HepG2 (cell line): ENCODE data around the gene OR6B2. TPM values are rescaled to one million over a fixed set of nuclear protein-coding genes. Genes with fewer than 3 reads are reported as not detected.
A peak's percentile ranks its signal among the peaks of the same experiment; 100 is the strongest.

ENCODE experiments used
- ATAC-seq: fragments of 200-7000 bp; cut with Tn5 transposase; 3 replicates; pipeline ENCODE4 v1.9.1; 2020; ENCODE audit warnings: mild to moderate bottlenecking, moderate library complexity
- BruUV-seq: library from RNA; stranded (reverse); fragments of 400-500 nt; replicated peaks from 2 replicates; lab custom pipeline; 2021; lab: Mats Ljungman, UMichigan
- CTCF ChIA-PET: fragments of 300-600 bp; formaldehyde crosslinking; extraction: SDS; loops from one replicate; lab custom pipeline; 2021; ENCODE audit warnings: low total read pairs, inconsistent platforms, low intra/inter-chr PET ratio; lab: Yijun Ruan, JAX
- POLR2A ChIA-PET: fragments of 350-600 bp; sonication (Branson Sonifier 250); formaldehyde crosslinking; loops from one replicate; lab custom pipeline; 2020; ENCODE audit warnings: antibody characterized with exemption, inconsistent platforms; lab: Yijun Ruan, JAX
- DNase-seq: peaks from one replicate; pipeline ENCODE4 v3.0.0-alpha.2; 2015; ENCODE audit warnings: low spot score
- FAIRE-seq: peaks from 3 replicates; lab custom pipeline; 2011; peaks lifted over from hg19 to GRCh38; lab: Jason Lieb, UNC
- H2AFZ ChIP-seq: one replicate; pipeline ENCODE4 v1.6.1; 2011; ENCODE audit warnings: low read length, inconsistent platforms
- H3K27ac ChIP-seq: fragments of 300-600 bp; 3 replicates; pipeline ENCODE4 v1.8.0; 2011; ENCODE audit warnings: mixed run types, mild to moderate bottlenecking, mixed read lengths, low read length, inconsistent platforms; ENCODE audit not compliant: insufficient read depth; ENCODE audit errors: extremely low read length
- H3K27me3 ChIP-seq, 2 experiments: fragments of 200-600 bp in 1 of 2; 2 replicates in 1 of 2; 3 replicates in 1 of 2; pipeline versions ENCODE4 v1.6.0 to v1.8.0; 2011; ENCODE audit warnings: low read length in 2 of 2, mild to moderate bottlenecking in 2 of 2, moderate library complexity in 2 of 2, inconsistent platforms in 1 of 2; ENCODE audit not compliant: insufficient read depth in 2 of 2, control insufficient read depth in 1 of 2
- H3K36me3 ChIP-seq, 2 experiments: fragments of 200-600 bp in 1 of 2; replicated peaks in 1 of 2; 2 replicates in 1 of 2; 3 replicates in 1 of 2; pipeline versions ENCODE4 v1.5.1 to v1.8.0; 2011; ENCODE audit warnings: low read length in 2 of 2, inconsistent platforms in 1 of 2; ENCODE audit not compliant: insufficient read depth in 2 of 2, control insufficient read depth in 1 of 2
- H3K4me1 ChIP-seq: 2 replicates; pipeline ENCODE4 v1.5.1; 2012; ENCODE audit warnings: low read length, inconsistent platforms; ENCODE audit not compliant: insufficient read depth
- H3K4me2 ChIP-seq: 2 replicates; pipeline ENCODE4 v1.6.0; 2011; ENCODE audit warnings: low read depth, low read length, inconsistent platforms
- H3K4me3 ChIP-seq, 3 experiments: fragments of 200-600 bp in 1 of 3; sonication (generic), shearing (Covaris generic) in 1 of 3; replicated peaks in 1 of 3; 2 replicates each; pipeline ENCODE4 v1.5.1; 2011 to 2016; ENCODE audit warnings: low read length in 3 of 3, inconsistent platforms in 2 of 3, low read depth in 2 of 3, mild to moderate bottlenecking in 2 of 3, control low read depth in 1 of 3, mixed read lengths in 1 of 3; ENCODE audit not compliant: insufficient read depth in 1 of 3
- H3K79me2 ChIP-seq: one replicate; pipeline ENCODE4 v1.6.1; 2011; ENCODE audit warnings: low read length, inconsistent platforms; ENCODE audit not compliant: insufficient read depth
- H3K9ac ChIP-seq: 2 replicates; pipeline ENCODE4 v1.6.0; 2011; ENCODE audit warnings: mild to moderate bottlenecking, low read depth, low read length, inconsistent platforms; ENCODE audit not compliant: insufficient read depth
- H3K9me3 ChIP-seq: 2 replicates; pipeline ENCODE4 v1.5.1; 2012; ENCODE audit warnings: mild to moderate bottlenecking, low read length
- H4K20me1 ChIP-seq: 2 replicates; pipeline ENCODE4 v1.6.0; 2011; ENCODE audit warnings: inconsistent platforms, mild to moderate bottlenecking, low read length, moderate library complexity; ENCODE audit not compliant: insufficient read depth
- ATF7 ChIP-seq, 2 experiments: fragments of 450-650 bp in 1 of 2; sonication (generic) in 1 of 2; formaldehyde crosslinking in 1 of 2; IDR thresholded peaks; 2 replicates each; pipeline versions ENCODE4 v1.4.0 to v1.6.1; 2016 to 2020; ENCODE audit warnings: antibody characterized with exemption in 1 of 2, mild to moderate bottlenecking in 1 of 2, missing genetic modification reagents in 1 of 2
- CAMTA2 ChIP-seq: sonication (generic); formaldehyde crosslinking; IDR thresholded peaks from 2 replicates; pipeline ENCODE4 v1.4.0; 2020; ENCODE audit warnings: mild to moderate bottlenecking, missing genetic modification reagents, borderline replicate concordance
- CTCF ChIP-seq: sonication (generic); formaldehyde crosslinking; IDR thresholded peaks from 2 replicates; pipeline ENCODE4 v1.5.0; 2020; ENCODE audit warnings: mild to moderate bottlenecking, missing genetic modification reagents, moderate library complexity
- FOSL2 ChIP-seq: sonication (generic); formaldehyde crosslinking; IDR thresholded peaks from 2 replicates; pipeline ENCODE4 v1.4.0; 2020; ENCODE audit warnings: missing genetic modification reagents
- MXI1 ChIP-seq: IDR thresholded peaks from 3 replicates; pipeline ENCODE4 v1.6.1; 2012; ENCODE audit warnings: low read depth, low read length, inconsistent platforms, borderline replicate concordance
- SAP130 ChIP-seq: IDR thresholded peaks from 2 replicates; pipeline ENCODE4 v1.6.1; 2016; ENCODE audit warnings: low read depth
- TBX3 ChIP-seq: fragments of 450-650 bp; IDR thresholded peaks from 2 replicates; pipeline ENCODE4 v1.6.1; 2017; ENCODE audit warnings: antibody characterized with exemption, mild to moderate bottlenecking, inconsistent platforms, borderline replicate concordance
- ZBTB40 ChIP-seq, 2 experiments: fragments of 450-650 bp in 1 of 2; sonication (generic) in 1 of 2; formaldehyde crosslinking in 1 of 2; IDR thresholded peaks; 2 replicates each; pipeline versions ENCODE4 v1.6.1 to v1.8.0; 2016 to 2022; ENCODE audit warnings: antibody characterized with exemption in 1 of 2, mild to moderate bottlenecking in 1 of 2, missing genetic modification reagents in 1 of 2
- ZNF337 ChIP-seq: sonication (generic); formaldehyde crosslinking; IDR thresholded peaks from 2 replicates; pipeline ENCODE4 v1.5.1; 2020; ENCODE audit warnings: missing genetic modification reagents, low read depth, mild to moderate bottlenecking, borderline replicate concordance
- ZNF431 ChIP-seq: sonication (generic); formaldehyde crosslinking; IDR thresholded peaks from 2 replicates; pipeline ENCODE4 v1.9.0; 2022; ENCODE audit warnings: missing genetic modification reagents, low read depth, mild to moderate bottlenecking, borderline replicate concordance
- ZNF549 ChIP-seq: sonication (generic); formaldehyde crosslinking; IDR thresholded peaks from 2 replicates; pipeline ENCODE4 v1.5.0; 2020; ENCODE audit warnings: missing genetic modification reagents
- ZNF761 ChIP-seq: sonication (generic); formaldehyde crosslinking; conservative IDR thresholded peaks from 2 replicates; pipeline ENCODE4 v1.4.0; 2020; ENCODE audit warnings: mild to moderate bottlenecking, missing genetic modification reagents
- WGBS: methylation state at CpG from one replicate; pipeline ENCODE4 v1.1.6; 2017; ENCODE audit warnings: low lambda C conversion rate; 5-methylcytosine and 5-hydroxymethylcytosine counted together
- in situ Hi-C: cut with HindIII; loops from 2 replicates; pipeline ENCODE4 v1.10.0; 2017; ENCODE audit warnings: low pct_unique_long_range_greater_than_20kb; ENCODE audit not compliant: extremely low pct_ligation_motif_present
- intact Hi-C: fragments of 100-400 bp; cut with micrococcal nuclease; formaldehyde crosslinking; loops from one replicate; pipeline ENCODE4 v1.10.0; 2022; ENCODE audit not compliant: unreplicated experiment
- polyA plus RNA-seq, 8 experiments: library from polyadenylated mRNA; depleted of rRNA in 3 of 8; stranded (reverse) in 7 of 8; unstranded in 1 of 8; fragments of >200 nt; fragmentation: Illumina TruSeq in 4 of 8; extraction: Trizol in 4 of 8; gene quantifications; 2 replicates each; pipeline versions ENCODE4 v1.2.1 to v1.2.3, GENCODE V29; 2011 to 2016; ENCODE audit warnings: low read depth in 4 of 8, missing spikeins in 1 of 8, mixed read lengths in 1 of 8; ENCODE audit not compliant: insufficient read depth in 1 of 8
- total RNA-seq, 5 experiments: library from RNA; depleted of rRNA; stranded (reverse); fragments of >200 nt; fragmentation: Illumina TruSeq; extraction: Trizol; gene quantifications; 2 replicates each; pipeline ENCODE4 v1.2.3, GENCODE V29; 2016; ENCODE audit warnings: low read depth in 1 of 5

Gene OR6B2
- total and polyA plus RNA-seq, 2 of the 13 experiments (the other 11 are each of a cell fraction or from before 2014, with no cell fraction given) = not detected

GRCh38 chr2:240060977-240061591, 30.9 kb upstream of the OR6B2 start:
- intact Hi-C loops (loop anchor here (1.0 kb wide), 1 partner anchor 82 kb away; no protein-coding TSS in a partner anchor), in situ Hi-C loops (loop anchor here (5.0 kb wide), 1 partner anchor 81 kb away; the partner anchor contains the start of gene OTOS)
- Histone ChIP-seq H3K4me1 (no peaks in the 10 kb centered on the region), H2AFZ (no peak overlapping the region), H3K79me2 (no peaks in the 10 kb centered on the region), H3K4me3 (no peak overlapping the region), H3K9me3 (no peaks in the 10 kb centered on the region), H3K9ac (no peak overlapping the region), H3K4me2 (no peak overlapping the region), H3K27me3 (peaks cover 2 to 16% of the 10 kb centered on the region in 2 experiments; a peak in 4 of 5 replicates), H3K27ac (no peak overlapping the region), H3K36me3 (no peaks in the 10 kb centered on the region), H4K20me1 (no peaks in the 10 kb centered on the region; the same call in 1 of the 2 replicates)
- BruUV-seq = no TSS peak
- ATAC-seq (peak; percentile 86), FAIRE-seq (peak; percentile 79), DNase-seq (peak; percentile 57)
- POLR2A ChIA-PET = interaction anchor here (0.6 to 1.2 kb wide), 2 partner anchors 83 to 655 kb away, joined by 3 to 4 read pairs; no protein-coding TSS in a partner anchor
- CTCF ChIA-PET = interaction anchor here (1.2 to 5.9 kb wide), 2 partner anchors 79 to 83 kb away, joined by 4 to 103 read pairs; partner anchors contain the start of gene OTOS
- WGBS = 14% methylated on average over 4 of the region's 4 CpGs
- no peak for TF ChIP-seq SAP130 (CRISPR knock-in tag)
- TF ChIP-seq MXI1 = no peak
- no peak for TF ChIP-seq CAMTA2
- TF ChIP-seq ZNF431 = no peak
- TF ChIP-seq ATF7 (IDR thresholded peaks at IDR 0.05) = no peak
- no peak for TF ChIP-seq ATF7 (CRISPR knock-in tag; IDR thresholded peaks at IDR 0.05)
- TF ChIP-seq ZNF761 = no peak
- no peak for TF ChIP-seq FOSL2 (CRISPR knock-in tag)
- peak; percentile 81 for TF ChIP-seq CTCF
- no peak for TF ChIP-seq ZNF549 (CRISPR knock-in tag)
- TF ChIP-seq ZBTB40 (IDR thresholded peaks at IDR 0.05) = no peak
- TF ChIP-seq ZBTB40 (CRISPR knock-in tag; IDR thresholded peaks at IDR 0.05) = no peak
- no peak for TF ChIP-seq TBX3
- no peak for TF ChIP-seq ZNF337
